HEK293T (cell line): Measurements from ENCODE around the gene GALP.
"Not testable (repeated sequence)": the region's sequence is repeated elsewhere in the genome, so short reads cannot be mapped to it uniquely, and the experiment has no call there.

ENCODE experiments used
- CTCF ChIA-PET: fragments of 350-600 bp; formaldehyde crosslinking; extraction: SDS; loops from one replicate; lab custom pipeline; 2021; ENCODE audit warnings: antibody characterized with exemption, inconsistent platforms; lab: Yijun Ruan, JAX
- POLR2A ChIA-PET: fragments of 350-600 bp; formaldehyde crosslinking; extraction: SDS; loops from one replicate; lab custom pipeline; 2020; ENCODE audit warnings: antibody characterized with exemption, inconsistent platforms; lab: Yijun Ruan, JAX
- DNase-seq: peaks from one replicate; pipeline ENCODE4 v3.0.0; 2012; ENCODE audit warnings: mixed read lengths; ENCODE audit errors: extremely low spot score
- ARNT ChIP-seq: fragments of 450-650 bp; IDR thresholded peaks from 2 replicates; pipeline ENCODE4 v1.6.1; 2017; ENCODE audit warnings: mild to moderate bottlenecking
- BHLHE40 ChIP-seq: fragments of 450-650 bp; IDR thresholded peaks from 2 replicates; pipeline ENCODE4 v1.6.1; 2016; ENCODE audit warnings: mild to moderate bottlenecking, moderate library complexity, borderline replicate concordance
- CTBP1 ChIP-seq: fragments of 450-650 bp; IDR thresholded peaks from 2 replicates; pipeline ENCODE4 v1.6.1; 2016; ENCODE audit warnings: borderline replicate concordance
- ELF4 ChIP-seq: fragments of 450-650 bp; IDR thresholded peaks from 2 replicates; pipeline ENCODE4 v1.6.1; 2017; ENCODE audit warnings: antibody characterized with exemption
- FOXA1 ChIP-seq: fragments of 450-650 bp; IDR thresholded peaks from 2 replicates; pipeline ENCODE4 v1.6.1; 2016; ENCODE audit warnings: mild to moderate bottlenecking
- FOXK2 ChIP-seq: fragments of 450-650 bp; IDR thresholded peaks from 2 replicates; pipeline ENCODE4 v1.6.1; 2016; ENCODE audit warnings: mild to moderate bottlenecking
- FOXM1 ChIP-seq: fragments of 450-650 bp; IDR thresholded peaks from 2 replicates; pipeline ENCODE4 v1.6.1; 2017; ENCODE audit warnings: mild to moderate bottlenecking, borderline replicate concordance
- HDGF ChIP-seq: fragments of 450-650 bp; IDR thresholded peaks from 2 replicates; pipeline ENCODE4 v1.6.1; 2017; ENCODE audit warnings: antibody characterized with exemption, borderline replicate concordance
- L3MBTL2 ChIP-seq: fragments of 450-650 bp; conservative IDR thresholded peaks from 2 replicates; pipeline ENCODE4 v1.6.1; 2016; ENCODE audit warnings: mild to moderate bottlenecking
- LEF1 ChIP-seq: fragments of 450-650 bp; IDR thresholded peaks from 2 replicates; pipeline ENCODE4 v1.6.1; 2017; ENCODE audit warnings: mild to moderate bottlenecking, borderline replicate concordance
- NFRKB ChIP-seq: fragments of 450-650 bp; IDR thresholded peaks from 2 replicates; pipeline ENCODE4 v1.6.1; 2016; ENCODE audit warnings: mild to moderate bottlenecking, moderate library complexity
- SP1 ChIP-seq: fragments of 450-650 bp; IDR thresholded peaks from 2 replicates; pipeline ENCODE4 v1.6.1; 2017
- SUZ12 ChIP-seq: fragments of 450-650 bp; IDR thresholded peaks from 2 replicates; pipeline ENCODE4 v1.6.1; 2016; ENCODE audit warnings: mild to moderate bottlenecking
- TARDBP ChIP-seq: fragments of 450-650 bp; IDR thresholded peaks from 2 replicates; pipeline ENCODE4 v1.6.1; 2016
- ZNF384 ChIP-seq: fragments of 450-650 bp; IDR thresholded peaks from 2 replicates; pipeline ENCODE4 v1.6.1; 2016
- TF ChIP-seq, protein P1 (sequence below): fragments of 450-650 bp; IDR thresholded peaks from 2 replicates; pipeline ENCODE4 v1.6.1; 2016

Gene GALP

DNA sequence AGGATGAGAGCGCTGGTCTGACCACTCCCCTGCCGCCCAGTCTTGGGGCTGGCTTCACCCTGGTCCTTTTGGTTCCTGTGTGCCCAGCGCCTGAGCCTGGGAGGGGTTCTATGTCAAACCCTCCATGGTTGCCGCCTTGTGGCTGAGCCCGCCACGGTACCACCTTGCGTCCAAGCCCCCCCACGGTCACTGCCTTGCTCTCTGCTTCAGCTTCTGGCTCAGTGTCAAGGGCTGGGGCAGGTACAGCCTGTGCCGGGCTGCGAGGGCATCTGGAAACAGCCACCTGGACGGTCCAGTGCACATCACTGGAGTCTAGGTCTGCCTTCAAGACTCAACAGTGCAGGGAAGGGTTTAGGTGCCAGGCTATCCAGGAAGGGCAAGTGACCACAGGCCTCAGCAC is 14.3 kb upstream of the GALP start:
- no peak for TF ChIP-seq FOXA1
- TF ChIP-seq TARDBP, result no peak
- no peak for TF ChIP-seq NFRKB
- no peak for TF ChIP-seq BHLHE40
- no peak for TF ChIP-seq L3MBTL2
- TF ChIP-seq FOXK2, result no peak
- no peak for TF ChIP-seq ZNF384
- TF ChIP-seq SUZ12, result no peak
- TF ChIP-seq SP1, result no peak
- no peak for DNase-seq
- ChIA-PET CTCF (interaction anchor here (0.5 kb wide), 1 partner anchor 10 kb away, joined by 3 read pairs; no protein-coding TSS in a partner anchor), POLR2A (no interaction called here)

DNA sequence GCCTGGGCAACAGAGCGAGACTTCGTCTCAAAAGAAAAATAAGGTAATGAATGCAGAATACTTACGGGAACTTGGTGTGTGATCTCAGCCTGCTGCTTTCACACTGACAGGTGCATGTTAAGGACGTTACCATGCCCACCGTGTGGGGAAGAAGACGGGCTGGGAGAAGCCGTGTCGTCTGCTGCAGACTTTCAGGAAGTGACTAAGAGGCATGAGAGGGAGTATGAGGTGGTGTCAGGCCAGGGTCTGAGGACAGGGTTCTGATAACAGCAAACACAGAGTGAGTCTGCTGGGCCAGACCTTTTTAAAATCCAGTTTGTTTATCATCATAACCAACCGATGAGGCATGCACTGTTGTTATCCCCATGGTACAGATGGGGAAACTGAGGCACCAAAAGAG is 13.6 kb upstream of the GALP start:
- POLR2A ChIA-PET, result no interaction called here

DNA sequence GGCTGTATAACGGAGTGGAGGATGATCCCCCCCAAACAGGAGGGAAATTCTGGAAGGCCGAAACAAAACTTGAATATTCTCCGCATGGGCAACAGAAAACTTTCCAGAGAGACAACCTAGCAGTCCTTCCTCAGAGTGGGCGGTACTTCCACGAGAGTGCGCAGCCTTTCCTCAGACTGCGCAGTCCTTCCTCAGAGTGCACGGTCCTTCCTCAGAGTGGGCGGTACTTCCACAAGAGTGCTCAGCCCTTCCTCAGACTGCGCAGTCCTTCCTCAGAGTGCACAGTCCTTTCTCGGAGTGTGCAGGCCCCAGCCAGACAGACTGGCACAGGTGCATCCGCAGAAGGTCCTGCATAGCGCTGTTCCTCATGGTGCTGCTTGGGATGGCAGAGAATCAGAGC is 12.7 kb upstream of the GALP start:
- CTCF ChIA-PET, result no interaction called here
- TF ChIP-seq BHLHE40, result no peak
- no peak for TF ChIP-seq FOXA1
- TF ChIP-seq ELF4, result no peak
- TF ChIP-seq, protein P1, sequence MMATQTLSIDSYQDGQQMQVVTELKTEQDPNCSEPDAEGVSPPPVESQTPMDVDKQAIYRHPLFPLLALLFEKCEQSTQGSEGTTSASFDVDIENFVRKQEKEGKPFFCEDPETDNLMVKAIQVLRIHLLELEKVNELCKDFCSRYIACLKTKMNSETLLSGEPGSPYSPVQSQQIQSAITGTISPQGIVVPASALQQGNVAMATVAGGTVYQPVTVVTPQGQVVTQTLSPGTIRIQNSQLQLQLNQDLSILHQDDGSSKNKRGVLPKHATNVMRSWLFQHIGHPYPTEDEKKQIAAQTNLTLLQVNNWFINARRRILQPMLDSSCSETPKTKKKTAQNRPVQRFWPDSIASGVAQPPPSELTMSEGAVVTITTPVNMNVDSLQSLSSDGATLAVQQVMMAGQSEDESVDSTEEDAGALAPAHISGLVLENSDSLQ, result no peak
- no peak for TF ChIP-seq ARNT
- TF ChIP-seq CTBP1, result no peak
- no peak for TF ChIP-seq NFRKB
- no peak for TF ChIP-seq LEF1
- TF ChIP-seq HDGF, result no peak
- no peak for TF ChIP-seq L3MBTL2
- no peak for TF ChIP-seq FOXM1
- TF ChIP-seq FOXK2, result no peak
- TF ChIP-seq TARDBP, result no peak
- no peak for TF ChIP-seq SP1
- no peak for DNase-seq
- POLR2A ChIA-PET, result no interaction called here

More for the DNA sequence above, 13.6 kb upstream of the GALP start:
- TF ChIP-seq FOXK2 (no peak), TARDBP (no peak), SUZ12 (no peak), SP1 (no peak), L3MBTL2 (no peak), FOXM1 (no peak), HDGF (no peak), ARNT (no peak), BHLHE40 (no peak), NFRKB (no peak), CTBP1 (no peak)
- CTCF ChIA-PET, result no interaction called here
- no peak for DNase-seq

DNA sequence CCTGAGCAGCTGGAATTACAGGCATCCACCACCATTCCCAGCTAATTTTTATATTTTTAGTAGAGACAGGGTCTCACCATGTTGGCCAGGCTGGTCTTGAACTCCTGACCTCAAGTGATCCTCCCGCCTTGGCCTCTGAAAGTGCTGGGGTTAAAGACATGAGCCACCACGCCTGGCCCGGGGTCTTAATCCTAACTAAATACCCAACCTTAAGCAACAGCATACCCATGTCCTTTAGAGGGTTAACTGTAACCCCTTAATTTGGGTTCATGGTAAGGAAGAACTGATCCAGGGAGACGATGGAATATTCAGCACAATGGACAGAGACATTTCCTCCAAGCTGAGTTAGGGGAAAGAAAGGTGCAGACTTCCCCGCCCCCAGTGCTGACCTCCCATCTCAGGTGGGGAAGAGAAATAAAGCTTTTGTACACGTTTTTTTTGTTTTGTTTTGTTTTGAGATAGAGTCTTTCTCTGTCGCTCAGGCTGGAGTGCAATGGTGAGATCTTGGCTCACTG is 8.7 kb upstream of the GALP start:
- no peak for TF ChIP-seq FOXM1
- ChIA-PET POLR2A (no interaction called here), CTCF (no interaction called here)
- no peak for DNase-seq

DNA sequence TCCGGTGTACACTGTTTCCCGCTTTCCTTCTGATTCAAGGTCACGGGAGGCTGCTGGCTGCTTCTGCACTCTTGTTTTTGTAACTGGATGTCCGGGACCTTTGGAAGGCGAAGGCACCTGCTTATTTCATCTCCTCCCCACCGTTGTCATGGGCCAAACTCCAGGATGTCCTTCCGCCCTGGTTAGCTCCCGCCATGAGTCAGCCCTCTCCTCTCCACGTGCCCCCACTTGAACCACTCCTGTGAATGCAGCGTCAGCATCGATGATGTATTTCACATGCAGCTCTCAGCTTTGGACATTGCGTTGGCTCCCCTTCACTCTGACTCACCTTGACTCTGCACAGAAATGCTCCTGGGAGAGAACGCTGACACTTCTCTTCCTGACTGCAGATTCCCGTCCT is 5.5 kb upstream of the GALP start:
- CTCF ChIA-PET, result no interaction called here
- TF ChIP-seq ARNT, result no peak
- POLR2A ChIA-PET, result no interaction called here
- DNase-seq, result no peak

DNA sequence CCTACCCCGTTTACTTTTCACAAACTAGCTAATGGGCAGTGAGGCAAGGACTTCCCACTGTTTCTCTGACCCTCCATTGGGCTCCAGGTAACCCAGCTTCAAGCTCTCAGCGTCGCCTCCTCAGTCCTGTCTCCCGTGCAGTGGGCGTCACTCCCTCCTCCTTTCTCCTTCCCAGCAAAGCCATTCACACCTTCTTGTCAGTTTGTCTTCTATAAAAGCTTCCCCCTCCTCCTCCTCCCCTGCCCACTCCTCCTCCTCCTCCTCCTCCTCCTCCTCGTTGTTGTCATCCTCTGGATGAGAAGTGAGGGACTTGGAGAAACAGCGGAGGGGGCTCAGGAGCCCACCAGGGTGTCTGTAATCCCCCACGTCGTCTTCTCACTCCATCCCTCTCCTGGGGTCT is 1.7 kb upstream of the GALP start:
- POLR2A ChIA-PET, result no interaction called here
- CTCF ChIA-PET, result interaction anchor here (1.3 kb wide), 1 partner anchor 93 kb away, joined by 4 read pairs; no protein-coding TSS in a partner anchor
- no peak for TF ChIP-seq L3MBTL2
- no peak for TF ChIP-seq FOXK2
- TF ChIP-seq LEF1, result no peak
- TF ChIP-seq, protein P1, result no peak
- TF ChIP-seq CTBP1, result no peak
- no peak for TF ChIP-seq TARDBP
- TF ChIP-seq FOXA1, result no peak
- no peak for TF ChIP-seq ARNT
- TF ChIP-seq NFRKB, result no peak

DNA sequence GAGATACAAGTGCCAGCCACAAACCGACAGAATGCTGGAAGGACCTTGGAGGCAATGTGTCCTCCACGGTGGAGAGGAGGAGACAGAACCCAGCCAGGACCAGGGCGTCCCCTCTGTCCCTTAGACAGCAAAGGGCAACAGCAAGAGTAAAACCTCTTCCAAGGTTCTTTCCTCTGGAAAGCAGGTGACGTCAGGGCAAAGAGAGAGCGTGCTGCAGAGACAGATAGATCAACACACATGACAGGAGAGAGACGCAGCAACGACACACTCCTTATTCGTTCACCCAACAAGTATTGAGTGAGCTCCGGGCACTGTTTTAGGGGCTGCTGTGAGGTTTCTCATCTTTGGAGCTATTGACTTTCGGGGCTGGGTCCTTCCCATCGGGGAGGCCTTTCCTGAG is 1.3 kb upstream of the GALP start:
- no peak for DNase-seq
- POLR2A ChIA-PET, result no interaction called here
- CTCF ChIA-PET, result no interaction called here
- TF ChIP-seq BHLHE40 (no peak), NFRKB (no peak), FOXM1 (no peak), FOXA1 (no peak), SP1 (no peak), L3MBTL2 (no peak), TARDBP (no peak), ELF4 (no peak), FOXK2 (no peak), LEF1 (no peak)

More for the DNA sequence above, 1.7 kb upstream of the GALP start:
- no peak for DNase-seq

DNA sequence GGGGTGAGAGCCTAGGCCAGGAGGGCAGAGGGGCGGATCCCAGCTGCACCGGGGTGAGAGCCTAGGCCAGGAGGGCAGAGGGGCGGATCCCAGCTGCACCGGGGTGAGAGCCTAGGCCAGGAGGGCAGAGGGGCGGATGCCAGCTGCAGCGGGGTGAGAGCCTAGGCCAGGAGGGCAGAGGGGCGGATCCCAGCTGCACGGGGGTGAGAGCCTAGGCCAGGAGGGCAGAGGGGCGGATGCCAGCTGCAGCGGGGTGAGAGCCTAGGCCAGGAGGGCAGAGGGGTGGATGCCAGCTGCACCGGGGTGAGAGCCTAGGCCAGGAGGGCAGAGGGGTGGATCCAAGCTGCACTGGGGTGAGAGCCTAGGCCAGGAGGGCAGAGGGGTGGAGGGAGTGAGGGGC is 502 bp downstream of the GALP start:
- CTCF ChIA-PET, result interaction anchor here (1.3 kb wide), 1 partner anchor 100 kb away, joined by 5 read pairs; no protein-coding TSS in a partner anchor
- POLR2A ChIA-PET, DNase-seq: not testable (repeated sequence)
